RPMI8226 (cell line): ENCODE data around the gene KCNJ8.
A peak's percentile ranks its signal among the peaks of the same experiment; 100 is the strongest.
"Not testable (repeated sequence)": the region's sequence is repeated elsewhere in the genome, so short reads cannot be mapped to it uniquely, and the experiment has no call there.

ENCODE experiments used
- DNase-seq: peaks from one replicate; pipeline ENCODE4 v3.0.0-alpha.2; 2015

Gene KCNJ8

GRCh38 chr12:21782723-21783122, 8.2 kb upstream of the KCNJ8 start:
- not testable (repeated sequence) for DNase-seq

- no peak for DNase-seq
These were observed 6.3 kb upstream of the KCNJ8 start for GRCh38 chr12:21780786-21781185.

GRCh38 chr12:21776175-21776574, 1.7 kb upstream of the KCNJ8 start:
- DNase-seq, result no peak

- DNase-seq, result no peak
These were observed 771 bp upstream of the KCNJ8 start for GRCh38 chr12:21775133-21775820.

- no peak for DNase-seq
These were observed 700 bp downstream of the KCNJ8 start for GRCh38 chr12:21773806-21774205.

GRCh38 chr12:21773263-21773741, 1.2 kb downstream of the KCNJ8 start:
- DNase-seq, result peak; percentile 8

- no peak for DNase-seq
These were observed 3.2 kb downstream of the KCNJ8 start for GRCh38 chr12:21771311-21771710.

- DNase-seq, result no peak
These were observed 5.2 kb downstream of the KCNJ8 start for GRCh38 chr12:21769307-21769706.

- DNase-seq, result no peak
These were observed 8.1 kb downstream of the KCNJ8 start for GRCh38 chr12:21766403-21766802.

GRCh38 chr12:21764950-21765349, 9.6 kb downstream of the KCNJ8 start:
- DNase-seq, result no peak

GRCh38 chr12:21764065-21764464, 10.4 kb downstream of the KCNJ8 start:
- no peak for DNase-seq

- DNase-seq, result no peak
These were observed 11.0 kb downstream of the KCNJ8 start for GRCh38 chr12:21763531-21763930.

GRCh38 chr12:21759737-21760136, 14.8 kb downstream of the KCNJ8 start:
- no peak for DNase-seq

- no peak for DNase-seq
These were observed 16.8 kb downstream of the KCNJ8 start for GRCh38 chr12:21757735-21758134.

GRCh38 chr12:21756699-21757098, 17.8 kb downstream of the KCNJ8 start:
- DNase-seq, result no peak

- no peak for DNase-seq
These were observed 23.0 kb downstream of the KCNJ8 start for GRCh38 chr12:21751517-21751916.

GRCh38 chr12:21745258-21745657, 29.2 kb downstream of the KCNJ8 start:
- DNase-seq, result no peak

- DNase-seq, result no peak
These were observed 43.4 kb downstream of the KCNJ8 start for GRCh38 chr12:21731144-21731543.

GRCh38 chr12:21725731-21726130, 48.8 kb downstream of the KCNJ8 start:
- DNase-seq, result no peak

- no peak for DNase-seq
These were observed 55.4 kb downstream of the KCNJ8 start for GRCh38 chr12:21718944-21719650.

- no peak for DNase-seq
These were observed 56.1 kb downstream of the KCNJ8 start for GRCh38 chr12:21718403-21718802.

- no peak for DNase-seq
These were observed 56.7 kb downstream of the KCNJ8 start for GRCh38 chr12:21717767-21718166.

GRCh38 chr12:21715386-21715785, 59.1 kb downstream of the KCNJ8 start:
- no peak for DNase-seq
